PFSK-1 (cell line): Measurements from ENCODE around the gene LRMDA.

ENCODE experiments used
- FOXP2 ChIP-seq: optimal IDR thresholded peaks from 2 replicates; pipeline ENCODE3; 2011; ENCODE audit warnings: borderline replicate concordance, control low read depth, inconsistent platforms; ENCODE audit not compliant: insufficient read depth; ENCODE audit errors: extremely low read length, extremely low read depth
- POLR2AphosphoS5 ChIP-seq: IDR thresholded peaks from 2 replicates; pipeline ENCODE4 v1.6.1; 2012; ENCODE audit warnings: low read depth, mild to moderate bottlenecking, control low read depth, low read length, moderate library complexity
- SIN3A ChIP-seq: IDR thresholded peaks from 2 replicates; pipeline ENCODE4 v1.6.1; 2012; ENCODE audit warnings: mild to moderate bottlenecking, low read length, moderate library complexity, borderline replicate concordance; ENCODE audit not compliant: insufficient read depth
- TAF1 ChIP-seq: IDR thresholded peaks from 2 replicates; pipeline ENCODE4 v1.6.1; 2012; ENCODE audit warnings: low read length, control low read depth, borderline replicate concordance; ENCODE audit not compliant: insufficient read depth
- TF ChIP-seq, protein P1 (sequence below), 2 experiments: IDR thresholded peaks; 2 replicates each; pipeline versions ENCODE4 v1.6.1 to v1.8.0; 2011 to 2012; ENCODE audit warnings: low read depth in 2 of 2, low read length in 2 of 2, control low read depth in 1 of 2, inconsistent platforms in 1 of 2, mild to moderate bottlenecking in 1 of 2, moderate library complexity in 1 of 2; ENCODE audit not compliant: insufficient read depth in 1 of 2

Gene LRMDA

DNA sequence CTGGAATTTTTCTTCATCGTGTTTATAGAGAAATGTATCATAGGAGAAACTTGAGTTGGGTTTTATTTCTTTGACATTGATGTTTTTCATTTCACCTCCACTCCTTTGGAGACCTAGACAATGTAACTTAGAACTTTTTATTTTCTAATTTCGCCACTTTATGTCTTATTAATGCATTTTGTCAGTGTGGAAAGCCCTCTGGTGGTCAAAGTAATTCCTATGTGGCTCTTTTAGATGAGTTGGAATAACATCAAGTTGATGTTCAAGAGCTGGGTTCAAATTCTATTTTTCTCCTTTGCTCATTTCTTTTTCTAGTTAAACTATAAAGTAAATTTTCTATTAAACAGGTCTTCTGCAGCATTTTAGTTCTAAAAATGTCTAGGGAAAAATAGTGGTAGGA lies 478.6 kb downstream of the LRMDA start:
- no peak for TF ChIP-seq POLR2AphosphoS5
- TF ChIP-seq, protein P1, sequence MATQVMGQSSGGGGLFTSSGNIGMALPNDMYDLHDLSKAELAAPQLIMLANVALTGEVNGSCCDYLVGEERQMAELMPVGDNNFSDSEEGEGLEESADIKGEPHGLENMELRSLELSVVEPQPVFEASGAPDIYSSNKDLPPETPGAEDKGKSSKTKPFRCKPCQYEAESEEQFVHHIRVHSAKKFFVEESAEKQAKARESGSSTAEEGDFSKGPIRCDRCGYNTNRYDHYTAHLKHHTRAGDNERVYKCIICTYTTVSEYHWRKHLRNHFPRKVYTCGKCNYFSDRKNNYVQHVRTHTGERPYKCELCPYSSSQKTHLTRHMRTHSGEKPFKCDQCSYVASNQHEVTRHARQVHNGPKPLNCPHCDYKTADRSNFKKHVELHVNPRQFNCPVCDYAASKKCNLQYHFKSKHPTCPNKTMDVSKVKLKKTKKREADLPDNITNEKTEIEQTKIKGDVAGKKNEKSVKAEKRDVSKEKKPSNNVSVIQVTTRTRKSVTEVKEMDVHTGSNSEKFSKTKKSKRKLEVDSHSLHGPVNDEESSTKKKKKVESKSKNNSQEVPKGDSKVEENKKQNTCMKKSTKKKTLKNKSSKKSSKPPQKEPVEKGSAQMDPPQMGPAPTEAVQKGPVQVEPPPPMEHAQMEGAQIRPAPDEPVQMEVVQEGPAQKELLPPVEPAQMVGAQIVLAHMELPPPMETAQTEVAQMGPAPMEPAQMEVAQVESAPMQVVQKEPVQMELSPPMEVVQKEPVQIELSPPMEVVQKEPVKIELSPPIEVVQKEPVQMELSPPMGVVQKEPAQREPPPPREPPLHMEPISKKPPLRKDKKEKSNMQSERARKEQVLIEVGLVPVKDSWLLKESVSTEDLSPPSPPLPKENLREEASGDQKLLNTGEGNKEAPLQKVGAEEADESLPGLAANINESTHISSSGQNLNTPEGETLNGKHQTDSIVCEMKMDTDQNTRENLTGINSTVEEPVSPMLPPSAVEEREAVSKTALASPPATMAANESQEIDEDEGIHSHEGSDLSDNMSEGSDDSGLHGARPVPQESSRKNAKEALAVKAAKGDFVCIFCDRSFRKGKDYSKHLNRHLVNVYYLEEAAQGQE (IDR thresholded peaks at IDR 0.05; ENCODE audit: insufficient read depth in 1 of 2, low read depth in 2 of 2, low read length in 2 of 2): no peak
- no peak for TF ChIP-seq SIN3A
- no peak for TF ChIP-seq TAF1
- TF ChIP-seq FOXP2: no peak

DNA sequence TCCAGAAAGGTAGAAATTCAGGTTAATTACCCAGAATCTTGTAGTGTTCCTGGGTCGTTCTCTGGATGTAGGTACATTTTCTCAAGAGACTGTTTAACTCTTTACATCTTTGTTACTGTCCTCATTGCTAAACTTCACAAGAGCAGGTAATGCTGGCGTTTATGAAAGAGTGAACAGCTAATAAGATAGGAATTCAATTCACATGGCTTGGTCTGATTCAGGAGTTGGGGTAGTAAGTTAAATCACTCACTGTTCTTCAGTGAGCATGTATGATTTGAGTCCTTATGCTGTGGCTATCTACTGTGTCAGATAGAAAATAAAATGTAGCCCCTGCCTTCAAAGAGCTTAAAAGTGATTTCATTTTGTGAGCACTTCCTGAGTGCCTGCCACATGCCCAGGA lies 480.0 kb downstream of the LRMDA start:
- TF ChIP-seq TAF1: no peak
- no peak for TF ChIP-seq POLR2AphosphoS5
- TF ChIP-seq, protein P1 (IDR thresholded peaks at IDR 0.05; ENCODE audit: insufficient read depth in 1 of 2, low read depth in 2 of 2, low read length in 2 of 2): no peak
- no peak for TF ChIP-seq SIN3A

DNA sequence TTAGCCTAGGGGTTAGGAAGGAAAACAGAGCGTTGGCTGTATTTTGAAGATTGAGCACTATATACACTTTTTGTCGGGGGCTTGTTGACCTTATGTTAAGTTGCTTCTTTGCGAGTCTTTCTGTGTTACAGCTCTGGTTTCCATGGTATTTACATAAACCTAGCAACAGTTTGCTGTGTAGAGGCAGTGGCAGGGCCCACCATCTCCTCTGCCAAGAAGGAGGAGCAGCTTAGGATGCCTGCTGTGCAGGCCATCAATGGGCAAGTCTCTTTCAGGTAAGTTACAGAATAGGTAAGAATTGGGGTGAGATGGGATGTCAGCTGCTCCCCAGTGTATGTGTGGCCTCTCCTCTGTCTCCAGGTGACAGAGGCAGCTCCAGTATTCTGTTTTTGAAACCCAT lies 485.5 kb downstream of the LRMDA start:
- TF ChIP-seq, protein P1 (IDR thresholded peaks at IDR 0.05; ENCODE audit: insufficient read depth in 1 of 2, low read depth in 2 of 2, low read length in 2 of 2): no peak
- TF ChIP-seq TAF1 (no peak), FOXP2 (no peak), SIN3A (no peak), POLR2AphosphoS5 (no peak)

DNA sequence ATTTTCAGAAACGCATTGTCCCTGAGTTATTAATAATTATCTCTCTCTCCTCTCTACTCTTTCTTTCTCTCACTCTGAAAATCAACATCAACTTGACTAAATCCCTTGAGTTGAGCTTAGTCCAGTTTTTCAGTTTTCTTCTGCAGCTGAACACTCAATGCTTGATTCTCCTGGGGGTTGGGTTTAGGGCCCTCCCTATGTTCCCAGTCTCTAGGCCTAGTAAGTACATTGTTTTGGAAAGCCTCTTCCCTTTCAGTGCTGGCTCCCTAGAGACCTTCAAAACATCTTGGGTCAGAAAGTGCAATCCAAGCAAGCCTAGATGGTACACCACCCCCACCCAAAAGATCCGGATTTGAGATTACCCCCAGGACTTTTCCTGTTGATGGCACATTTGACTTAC lies 488.5 kb downstream of the LRMDA start:
- no peak for TF ChIP-seq TAF1
- no peak for TF ChIP-seq SIN3A
- TF ChIP-seq, protein P1 (IDR thresholded peaks at IDR 0.05; ENCODE audit: insufficient read depth in 1 of 2, low read depth in 2 of 2, low read length in 2 of 2): no peak
- no peak for TF ChIP-seq FOXP2
- no peak for TF ChIP-seq POLR2AphosphoS5

DNA sequence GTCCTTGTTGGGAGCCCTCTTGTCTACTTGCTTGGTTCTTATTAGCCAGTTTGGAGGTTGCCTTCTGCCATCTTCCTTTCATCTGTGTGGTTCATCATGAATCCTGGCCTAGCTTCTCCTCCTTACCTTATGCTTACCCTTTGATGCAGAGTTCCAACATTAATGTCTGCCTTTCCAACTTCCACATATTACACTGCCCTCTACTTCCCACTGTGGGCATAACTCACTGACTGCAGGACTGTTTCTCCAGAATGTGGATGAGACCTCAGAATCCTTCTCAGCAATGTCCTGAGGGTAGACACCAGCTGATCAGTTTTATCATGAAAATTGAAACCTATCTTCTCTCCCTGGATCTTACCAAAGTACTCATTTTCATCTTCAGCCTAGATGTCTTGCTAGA lies 491.0 kb downstream of the LRMDA start:
- TF ChIP-seq, protein P1 (IDR thresholded peaks at IDR 0.05; ENCODE audit: insufficient read depth in 1 of 2, low read depth in 2 of 2, low read length in 2 of 2): no peak
- TF ChIP-seq FOXP2 (no peak), TAF1 (no peak), POLR2AphosphoS5 (no peak), SIN3A (no peak)
